SH-SY5Y (cell line): Measurements from ENCODE around the gene TRAP1.

Experiments
- GATA2 ChIP-seq: IDR thresholded peaks from 2 replicates; pipeline ENCODE4 v1.6.1; 2011; ENCODE audit warnings: mild to moderate bottlenecking, low read depth, low read length
- GATA3 ChIP-seq: IDR thresholded peaks from 2 replicates; pipeline ENCODE4 v1.6.1; 2011; ENCODE audit warnings: low read depth, mild to moderate bottlenecking, low read length, moderate library complexity

DNA sequence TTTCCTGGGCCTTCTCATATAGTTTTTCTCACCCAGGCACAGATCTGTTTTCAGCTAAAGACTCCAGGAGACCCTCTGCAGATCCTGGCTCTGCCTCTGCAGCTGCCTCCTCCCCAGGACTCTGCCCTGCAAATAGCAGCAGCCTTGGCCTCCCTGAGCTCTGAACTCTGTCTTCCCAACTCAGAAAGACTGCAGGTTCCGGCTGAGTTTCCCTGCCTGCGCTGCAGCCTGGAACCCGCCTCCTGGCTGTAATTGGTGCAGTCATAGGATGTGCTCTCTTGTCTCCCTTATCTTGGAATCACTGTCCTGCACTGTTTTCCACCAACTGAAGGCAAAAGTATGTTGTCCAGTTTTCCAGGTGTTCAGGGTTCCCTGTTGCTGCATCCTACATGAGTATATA lies 77.1 kb downstream of the TRAP1 start:
- TF ChIP-seq GATA2 (no peak), GATA3 (no peak)
